Measurements from ENCODE around the gene FYB2.

- TF ChIP-seq CTCF (IDR thresholded peaks at IDR 0.05) (no peak), POLR2A (IDR thresholded peaks at IDR 0.05) (no peak)
Measured at GRCh38 chr1:56777972-56778371, 41.2 kb downstream of the FYB2 start.
